Measurements from ENCODE around the gene ACSM3.
A peak's percentile ranks its signal among the peaks of the same experiment; 100 is the strongest.

Gene ACSM3

GRCh38 chr16:20740007-20740883, 23.6 kb upstream of the ACSM3 start:
- H3K27me3 ChIP-seq: no peaks in the 10 kb centered on the region
- H3K9ac ChIP-seq: peak overlapping the region; percentile 88 to 96 (median 91)
- H3K27ac ChIP-seq: peak overlapping the region; percentile 60 to 96 (median 91); a peak in 21 of 22 replicates

GRCh38 chr16:20740901-20741521, 22.8 kb upstream of the ACSM3 start:
- peak overlapping the region; percentile 85 to 98 (median 94) for H3K4me2 ChIP-seq
- no peak for TF ChIP-seq Cebpa-rat (IDR thresholded peaks at IDR 0.05)
- H3K9ac ChIP-seq: peak overlapping the region; percentile 89 to 96 (median 91)
- peaks cover 11 to 26% (median 16%) of the 10 kb centered on the region in 10 experiments for H3K4me1 ChIP-seq
- H3K27me3 ChIP-seq: no peaks in the 10 kb centered on the region
- peak overlapping the region; percentile 87 to 96 (median 91) for H3K27ac ChIP-seq
- H3K9me3 ChIP-seq (replicated peaks in 1 of 11): peaks cover 0 to 5% (median under 1%) of the 10 kb centered on the region in 11 experiments; a peak in 11 of 22 replicates
- H3K4me3 ChIP-seq: peak overlapping the region; percentile 74 to 95 (median 84)
- peaks cover 27 to 48% (median 42%) of the 10 kb centered on the region in 11 experiments; a peak in 20 of 22 replicates for H4K20me1 ChIP-seq
- peaks cover 31 to 42% (median 38%) of the 10 kb centered on the region in 11 experiments for H3K36me3 ChIP-seq

More at GRCh38 chr16:20740007-20740883, 23.6 kb upstream of the ACSM3 start:
- peaks cover 39 to 49% (median 46%) of the 10 kb centered on the region in 11 experiments for H3K36me3 ChIP-seq
- H3K9me3 ChIP-seq (replicated peaks in 1 of 11): no peaks in the 10 kb centered on the region
- H4K20me1 ChIP-seq: peaks cover 27 to 53% (median 42%) of the 10 kb centered on the region in 11 experiments; a peak in 20 of 22 replicates
- H3K4me2 ChIP-seq: peak overlapping the region; percentile 85 to 98 (median 94)
- peak overlapping the region; percentile 74 to 95 (median 84) for H3K4me3 ChIP-seq
- peaks cover 11 to 26% (median 16%) of the 10 kb centered on the region in 10 experiments for H3K4me1 ChIP-seq
- TF ChIP-seq Cebpa-rat (IDR thresholded peaks at IDR 0.05): no peak

- peaks cover 4 to 12% (median 8%) of the 10 kb centered on the region in 11 experiments for H3K9me3 ChIP-seq (replicated peaks in 1 of 11)
- peaks cover 27 to 42% (median 36%) of the 10 kb centered on the region in 11 experiments; a peak in 20 of 22 replicates for H4K20me1 ChIP-seq
- H3K9ac ChIP-seq: peak within 1 kb of the TSS; percentile 89 to 96 (median 91)
- H3K4me3 ChIP-seq: peak within 1 kb of the TSS; percentile 74 to 95 (median 84)
- no peaks in the 10 kb centered on the region for H3K27me3 ChIP-seq
- H3K4me1 ChIP-seq: peaks cover 11 to 26% (median 16%) of the 10 kb centered on the region in 10 experiments
- peak within 1 kb of the TSS; percentile 87 to 96 (median 91) for H3K27ac ChIP-seq
- TF ChIP-seq Cebpa-rat (IDR thresholded peaks at IDR 0.05): no peak
- H3K36me3 ChIP-seq: peaks cover 24 to 35% (median 31%) of the 10 kb centered on the region in 11 experiments
- peak within 1 kb of the TSS; percentile 85 to 98 (median 94) for H3K4me2 ChIP-seq
These were observed 22.1 kb upstream of the ACSM3 start, which contains the start of gene THUMPD1 for GRCh38 chr16:20741554-20742285. Gene THUMPD1, minus strand, starts transcription at chr16:20741818. Its CDS starts 79 bp downstream, at chr16:20741739.

GRCh38 chr16:20743591-20743990, 20.2 kb upstream of the ACSM3 start:
- no peak overlapping the region for H3K4me2 ChIP-seq
- no peaks in the 10 kb centered on the region for H3K27me3 ChIP-seq
- peaks cover 11 to 26% (median 16%) of the 10 kb centered on the region in 10 experiments for H3K4me1 ChIP-seq
- H3K36me3 ChIP-seq: peaks cover 5 to 19% (median 13%) of the 10 kb centered on the region in 11 experiments
- TF ChIP-seq Cebpa-rat (IDR thresholded peaks at IDR 0.05): no peak
- H3K9me3 ChIP-seq (replicated peaks in 1 of 11): peaks cover 23 to 31% (median 27%) of the 10 kb centered on the region in 11 experiments
- H3K4me3 ChIP-seq: no peak overlapping the region
- H3K27ac ChIP-seq: no peak overlapping the region
- H3K9ac ChIP-seq: no peak overlapping the region
- peaks cover 24 to 26% (median 25%) of the 10 kb centered on the region in 11 experiments; a peak in 20 of 22 replicates for H4K20me1 ChIP-seq

GRCh38 chr16:20744922-20745440, 18.8 kb upstream of the ACSM3 start:
- no peak overlapping the region for H3K9ac ChIP-seq
- no peak overlapping the region; a peak in 1 of 22 replicates for H3K27ac ChIP-seq
- no peaks in the 10 kb centered on the region for H3K27me3 ChIP-seq
- peaks cover 7 to 20% (median 8%) of the 10 kb centered on the region in 10 experiments for H3K4me1 ChIP-seq
- H3K4me2 ChIP-seq: peak overlapping the region in 2 of 11 experiments; percentile 20 to 57; a peak in 3 of 22 replicates
- no peak for TF ChIP-seq Cebpa-rat (IDR thresholded peaks at IDR 0.05)
- peaks cover 26 to 40% (median 29%) of the 10 kb centered on the region in 11 experiments for H3K9me3 ChIP-seq (replicated peaks in 1 of 11)
- no peak overlapping the region for H3K4me3 ChIP-seq
- H3K36me3 ChIP-seq: peaks cover 0 to 5% (median 0%) of the 10 kb centered on the region in 11 experiments; a peak in 4 of 22 replicates
- H4K20me1 ChIP-seq: peaks cover 10 to 12% (median 11%) of the 10 kb centered on the region in 11 experiments; a peak in 20 of 22 replicates

GRCh38 chr16:20746461-20746860, 17.4 kb upstream of the ACSM3 start:
- Histone ChIP-seq H3K36me3 (peaks cover 0 to 3% (median 0%) of the 10 kb centered on the region in 11 experiments; a peak in 1 of 22 replicates), H3K27ac (no peak overlapping the region), H3K4me1 (peaks cover 0 to 13% (median 0%) of the 10 kb centered on the region in 10 experiments; a peak in 5 of 20 replicates), H4K20me1 (no peaks in the 10 kb centered on the region), H3K27me3 (no peaks in the 10 kb centered on the region), H3K4me3 (no peak overlapping the region; a peak in 1 of 20 replicates), H3K9me3 (replicated peaks in 1 of 11) (peaks cover 26 to 40% (median 29%) of the 10 kb centered on the region in 11 experiments), H3K9ac (no peak overlapping the region), H3K4me2 (no peak overlapping the region)
- no peak for TF ChIP-seq Cebpa-rat (IDR thresholded peaks at IDR 0.05)

- Histone ChIP-seq H3K36me3 (peaks cover 0 to 3% (median 0%) of the 10 kb centered on the region in 11 experiments; a peak in 1 of 22 replicates), H3K9ac (no peak overlapping the region), H3K4me3 (no peak overlapping the region), H3K27me3 (no peaks in the 10 kb centered on the region), H3K9me3 (replicated peaks in 1 of 11) (peaks cover 26 to 40% (median 29%) of the 10 kb centered on the region in 11 experiments), H3K27ac (no peak overlapping the region), H3K4me1 (peaks cover 0 to 13% (median 0%) of the 10 kb centered on the region in 10 experiments; a peak in 5 of 20 replicates), H3K4me2 (no peak overlapping the region), H4K20me1 (no peaks in the 10 kb centered on the region)
- TF ChIP-seq Cebpa-rat (IDR thresholded peaks at IDR 0.05): no peak
These were observed 16.6 kb upstream of the ACSM3 start for GRCh38 chr16:20747030-20747816.
